SH-SY5Y (cell line): Measurements from ENCODE around the gene ARHGAP6.

Source experiments
- GATA2 ChIP-seq: IDR thresholded peaks from 2 replicates; pipeline ENCODE4 v1.6.1; 2011; ENCODE audit warnings: mild to moderate bottlenecking, low read depth, low read length
- GATA3 ChIP-seq: IDR thresholded peaks from 2 replicates; pipeline ENCODE4 v1.6.1; 2011; ENCODE audit warnings: low read depth, mild to moderate bottlenecking, low read length, moderate library complexity

DNA sequence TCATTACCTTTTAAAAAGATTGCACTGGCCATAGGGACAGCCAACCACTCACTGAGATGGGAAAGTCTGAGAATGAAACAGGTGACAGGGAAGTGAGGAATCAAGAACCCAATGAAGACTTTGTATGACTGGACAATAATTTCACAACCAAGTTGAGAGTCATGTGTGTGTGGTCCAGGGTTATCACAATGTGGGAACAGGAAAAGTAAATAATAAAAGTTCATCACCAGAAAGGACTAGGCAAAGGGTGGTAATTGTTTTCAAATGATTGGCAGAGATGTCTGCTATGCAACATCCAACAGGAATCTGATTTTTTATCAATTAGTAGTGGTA, 243.2 kb downstream of the ARHGAP6 start:
- TF ChIP-seq GATA2 (no peak), GATA3 (no peak)
